Endothelial cell of umbilical vein (primary cell): Measurements from ENCODE around the gene ZBTB20. TPM values are rescaled to one million over a fixed set of nuclear protein-coding genes. Genes with fewer than 3 reads are reported as not detected.

Experiments
- BruUV-seq: library from RNA; stranded (reverse); fragments of 400-500 nt; replicated peaks from 2 replicates; lab custom pipeline; 2021; lab: Mats Ljungman, UMichigan
- CTCF ChIA-PET: fragments of 300-600, 350-600 bp; sonication (Branson Sonifier 250); formaldehyde crosslinking; loops from one replicate; lab custom pipeline; 2021; ENCODE audit warnings: antibody characterized with exemption, inconsistent platforms; lab: Charles Lee
- POLR2A ChIA-PET: fragments of 300-600, 350-600 bp; sonication (Branson Sonifier 250); formaldehyde crosslinking; loops from one replicate; lab custom pipeline; 2021; ENCODE audit warnings: antibody characterized with exemption, inconsistent platforms; lab: Charles Lee
- DNase-seq: peaks from one replicate; pipeline ENCODE4 v3.0.0-alpha.2; 2011; ENCODE audit warnings: low read depth, low spot score
- FAIRE-seq: peaks from 2 replicates; lab custom pipeline; 2011; peaks lifted over from hg19 to GRCh38; lab: Jason Lieb, UNC
- H2AFZ ChIP-seq: 2 replicates; pipeline ENCODE4 v1.6.0; 2012; ENCODE audit warnings: low read depth, low read length, control low read depth, inconsistent platforms
- H3K27ac ChIP-seq: 2 replicates; pipeline ENCODE4 v1.5.1; 2011; ENCODE audit warnings: low read depth, mild to moderate bottlenecking, control low read depth, low read length, moderate library complexity; ENCODE audit not compliant: insufficient read depth
- H3K27me3 ChIP-seq, 2 experiments: 2 replicates each; pipeline versions ENCODE4 v1.6.0 to v1.6.1; 2011; ENCODE audit warnings: low read length in 2 of 2, mixed read lengths in 1 of 2; ENCODE audit not compliant: control insufficient read depth in 2 of 2, insufficient read depth in 2 of 2
- H3K36me3 ChIP-seq, 2 experiments: 2 replicates in 1 of 2; 3 replicates in 1 of 2; pipeline ENCODE4 v1.5.1; 2011; ENCODE audit warnings: low read length in 2 of 2, mild to moderate bottlenecking in 1 of 2, moderate library complexity in 1 of 2; ENCODE audit not compliant: control insufficient read depth in 2 of 2, insufficient read depth in 2 of 2; ENCODE audit errors: extremely low read depth in 1 of 2
- H3K4me1 ChIP-seq: 3 replicates; pipeline ENCODE4 v1.5.1; 2011; ENCODE audit warnings: mild to moderate bottlenecking, low read length; ENCODE audit not compliant: control insufficient read depth, insufficient read depth; ENCODE audit errors: extremely low read depth
- H3K4me2 ChIP-seq: 2 replicates; pipeline ENCODE4 v1.6.1; 2011; ENCODE audit warnings: low read length, control low read depth, mixed read lengths; ENCODE audit not compliant: insufficient read depth
- H3K4me3 ChIP-seq, 3 experiments: fragments of 200-600 bp in 1 of 3; sonication (generic), shearing (Covaris generic) in 1 of 3; replicated peaks in 1 of 3; 2 replicates each; pipeline ENCODE4 v1.5.1; 2011 to 2016; ENCODE audit warnings: control low read depth in 3 of 3, low read length in 3 of 3, mild to moderate bottlenecking in 2 of 3, inconsistent platforms in 1 of 3, low read depth in 1 of 3, moderate library complexity in 1 of 3; ENCODE audit not compliant: insufficient read depth in 1 of 3
- H3K79me2 ChIP-seq: 2 replicates; pipeline ENCODE4 v1.6.0; 2012; ENCODE audit warnings: low read length, inconsistent platforms; ENCODE audit not compliant: control insufficient read depth, insufficient read depth
- H3K9ac ChIP-seq: replicated peaks from 2 replicates; pipeline ENCODE3; 2011; ENCODE audit warnings: low read length, control low read depth; ENCODE audit not compliant: insufficient read depth; ENCODE audit errors: extremely low read depth
- H3K9me1 ChIP-seq: replicated peaks from 3 replicates; pipeline ENCODE4 v1.6.0; 2011; ENCODE audit warnings: mild to moderate bottlenecking, low read length; ENCODE audit not compliant: control insufficient read depth, insufficient read depth; ENCODE audit errors: extremely low read depth
- H3K9me3 ChIP-seq: replicated peaks from 2 replicates; pipeline ENCODE4 v1.5.1; 2012; ENCODE audit warnings: low read length, inconsistent platforms; ENCODE audit not compliant: control insufficient read depth, insufficient read depth
- H4K20me1 ChIP-seq: replicated peaks from 2 replicates; pipeline ENCODE3; 2011; ENCODE audit warnings: mild to moderate bottlenecking, low read length; ENCODE audit not compliant: control insufficient read depth, insufficient read depth; ENCODE audit errors: extremely low read depth
- EZH2 ChIP-seq: IDR thresholded peaks from 2 replicates; pipeline ENCODE4 v1.6.1; 2012; ENCODE audit warnings: borderline replicate concordance, low read depth, mild to moderate bottlenecking, moderate library complexity, low read length, inconsistent platforms; ENCODE audit not compliant: severe bottlenecking
- FOS ChIP-seq: IDR thresholded peaks from 2 replicates; pipeline ENCODE4 v1.6.1; 2011; ENCODE audit warnings: mild to moderate bottlenecking, low read length, moderate library complexity, borderline replicate concordance; ENCODE audit not compliant: insufficient read depth
- GATA2 ChIP-seq: IDR thresholded peaks from 2 replicates; pipeline ENCODE4 v1.7.0; 2011; ENCODE audit warnings: low read depth, mild to moderate bottlenecking, moderate library complexity, mixed read lengths, low read length; ENCODE audit not compliant: insufficient read length, insufficient read depth
- JUN ChIP-seq: IDR thresholded peaks from 2 replicates; pipeline ENCODE4 v1.6.1; 2011; ENCODE audit warnings: borderline replicate concordance, low read depth; ENCODE audit not compliant: insufficient read length, insufficient read depth
- MYC ChIP-seq: IDR thresholded peaks from one replicate; pipeline ENCODE4 v1.6.1; 2011; ENCODE audit warnings: mild to moderate bottlenecking, low read depth, low read length
- POLR2A ChIP-seq: IDR thresholded peaks from 2 replicates; pipeline ENCODE4 v1.6.1; 2012; ENCODE audit warnings: low read depth, mild to moderate bottlenecking, control low read depth, low read length
- POLR2AphosphoS5 ChIP-seq: IDR thresholded peaks from 2 replicates; pipeline ENCODE4 v1.6.1; 2012; ENCODE audit warnings: low read depth, mild to moderate bottlenecking, control low read depth, low read length, moderate library complexity; ENCODE audit not compliant: insufficient read depth
- dilution Hi-C: fragments of 300-500 bp; cut with MboI; formaldehyde crosslinking; loops from one replicate; pipeline ENCODE4 v1.15.0; 2019; ENCODE audit warnings: low sequenced_read_pairs; ENCODE audit not compliant: extremely low pct_ligation_motif_present
- intact Hi-C: fragments of 100-400 bp; cut with micrococcal nuclease; formaldehyde crosslinking; loops from one replicate; pipeline ENCODE4 v1.10.0; 2022
- polyA plus RNA-seq, 4 experiments: library from polyadenylated mRNA; depleted of rRNA in 3 of 4; stranded (reverse) in 3 of 4; unstranded in 1 of 4; fragments of >200 nt; gene quantifications; 2 replicates each; pipeline versions ENCODE4 v1.2.1 to v1.2.3, GENCODE V29; 2011 to 2012; ENCODE audit warnings: missing spikeins in 1 of 4
- total RNA-seq: library from RNA; stranded (reverse); gene quantifications from 2 replicates; pipeline ENCODE4 v1.2.3, GENCODE V29; 2021
- TF ChIP-seq, protein P1 (sequence below): IDR thresholded peaks from 2 replicates; pipeline ENCODE4 v1.6.1; 2011; ENCODE audit not compliant: insufficient read depth, insufficient read length
- TF ChIP-seq, protein P2 (sequence below), 2 donors: IDR thresholded peaks; 1 replicate in 1 of 2; 2 replicates in 1 of 2; pipeline ENCODE4 v1.5.1; 2011; ENCODE audit warnings: low read length in 2 of 2, mild to moderate bottlenecking in 2 of 2, moderate library complexity in 2 of 2, control low read depth in 1 of 2, inconsistent platforms in 1 of 2, low read depth in 1 of 2; ENCODE audit not compliant: insufficient read depth in 1 of 2; ENCODE audit errors: extremely low read depth in 1 of 2

ZBTB20 gene
- total and polyA plus RNA-seq, 2 donors (not counting 3 experiments of a cell fraction or from before 2014, with no cell fraction given), result 2.1 to 20.5 TPM

DNA sequence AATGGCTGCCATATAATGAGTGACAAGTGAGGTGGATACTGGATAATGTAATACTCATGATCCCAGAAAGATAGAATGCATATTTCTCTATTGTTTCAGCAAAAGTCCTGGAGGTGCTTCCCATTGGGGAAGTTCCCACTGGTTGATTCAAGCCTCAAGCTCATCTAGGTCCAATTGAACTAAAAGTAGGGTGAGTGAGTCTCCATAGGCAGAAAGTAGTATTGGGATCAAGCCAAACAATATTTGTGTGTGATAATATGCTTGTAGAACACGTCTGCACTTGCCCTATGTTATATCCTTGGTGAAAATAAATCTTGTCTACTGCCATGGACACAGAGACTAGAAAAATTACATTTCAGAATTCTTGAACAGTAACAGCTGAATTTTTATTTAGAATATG, 14.8 kb upstream of the ZBTB20 start:
- no peaks in the 10 kb centered on the region for H3K4me1 ChIP-seq
- CTCF ChIA-PET, result no interaction called here
- no peaks in the 10 kb centered on the region for H3K9me1 ChIP-seq
- H3K9me3 ChIP-seq, result no peaks in the 10 kb centered on the region
- H3K27ac ChIP-seq, result no peak overlapping the region
- intact Hi-C loops (no loop called here), dilution Hi-C loops (no loop called here)
- no peaks in the 10 kb centered on the region for H3K27me3 ChIP-seq
- H3K79me2 ChIP-seq, result no peaks in the 10 kb centered on the region
- H3K36me3 ChIP-seq, result no peaks in the 10 kb centered on the region
- H2AFZ ChIP-seq, result no peak overlapping the region
- no peaks in the 10 kb centered on the region for H4K20me1 ChIP-seq
- H3K9ac ChIP-seq, result no peak overlapping the region
- BruUV-seq, result no TSS peak
- no peak overlapping the region for H3K4me2 ChIP-seq
- FAIRE-seq (no peak), DNase-seq (no peak)
- H3K4me3 ChIP-seq, result no peak overlapping the region
- POLR2A ChIA-PET, result no interaction called here
- TF ChIP-seq EZH2, result no peak
- no peak for TF ChIP-seq FOS
- TF ChIP-seq GATA2, result no peak
- TF ChIP-seq MYC, result no peak
- TF ChIP-seq, protein P1, sequence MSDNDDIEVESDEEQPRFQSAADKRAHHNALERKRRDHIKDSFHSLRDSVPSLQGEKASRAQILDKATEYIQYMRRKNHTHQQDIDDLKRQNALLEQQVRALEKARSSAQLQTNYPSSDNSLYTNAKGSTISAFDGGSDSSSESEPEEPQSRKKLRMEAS, result no peak
- TF ChIP-seq, protein P2, sequence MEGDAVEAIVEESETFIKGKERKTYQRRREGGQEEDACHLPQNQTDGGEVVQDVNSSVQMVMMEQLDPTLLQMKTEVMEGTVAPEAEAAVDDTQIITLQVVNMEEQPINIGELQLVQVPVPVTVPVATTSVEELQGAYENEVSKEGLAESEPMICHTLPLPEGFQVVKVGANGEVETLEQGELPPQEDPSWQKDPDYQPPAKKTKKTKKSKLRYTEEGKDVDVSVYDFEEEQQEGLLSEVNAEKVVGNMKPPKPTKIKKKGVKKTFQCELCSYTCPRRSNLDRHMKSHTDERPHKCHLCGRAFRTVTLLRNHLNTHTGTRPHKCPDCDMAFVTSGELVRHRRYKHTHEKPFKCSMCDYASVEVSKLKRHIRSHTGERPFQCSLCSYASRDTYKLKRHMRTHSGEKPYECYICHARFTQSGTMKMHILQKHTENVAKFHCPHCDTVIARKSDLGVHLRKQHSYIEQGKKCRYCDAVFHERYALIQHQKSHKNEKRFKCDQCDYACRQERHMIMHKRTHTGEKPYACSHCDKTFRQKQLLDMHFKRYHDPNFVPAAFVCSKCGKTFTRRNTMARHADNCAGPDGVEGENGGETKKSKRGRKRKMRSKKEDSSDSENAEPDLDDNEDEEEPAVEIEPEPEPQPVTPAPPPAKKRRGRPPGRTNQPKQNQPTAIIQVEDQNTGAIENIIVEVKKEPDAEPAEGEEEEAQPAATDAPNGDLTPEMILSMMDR (IDR thresholded peaks at IDR 0.05; ENCODE audit: extremely low read depth in 1 of 2, insufficient read depth in 1 of 2, low read depth in 1 of 2, low read length in 2 of 2), result no peak
- no peak for TF ChIP-seq JUN
- TF ChIP-seq POLR2A, result no peak
- TF ChIP-seq POLR2AphosphoS5, result no peak
